ENCODE results near the gene TMEM43.
"Not testable (repeated sequence)": the region's sequence is repeated elsewhere in the genome, so short reads cannot be mapped to it uniquely, and the experiment has no call there.

TMEM43 gene

DNA sequence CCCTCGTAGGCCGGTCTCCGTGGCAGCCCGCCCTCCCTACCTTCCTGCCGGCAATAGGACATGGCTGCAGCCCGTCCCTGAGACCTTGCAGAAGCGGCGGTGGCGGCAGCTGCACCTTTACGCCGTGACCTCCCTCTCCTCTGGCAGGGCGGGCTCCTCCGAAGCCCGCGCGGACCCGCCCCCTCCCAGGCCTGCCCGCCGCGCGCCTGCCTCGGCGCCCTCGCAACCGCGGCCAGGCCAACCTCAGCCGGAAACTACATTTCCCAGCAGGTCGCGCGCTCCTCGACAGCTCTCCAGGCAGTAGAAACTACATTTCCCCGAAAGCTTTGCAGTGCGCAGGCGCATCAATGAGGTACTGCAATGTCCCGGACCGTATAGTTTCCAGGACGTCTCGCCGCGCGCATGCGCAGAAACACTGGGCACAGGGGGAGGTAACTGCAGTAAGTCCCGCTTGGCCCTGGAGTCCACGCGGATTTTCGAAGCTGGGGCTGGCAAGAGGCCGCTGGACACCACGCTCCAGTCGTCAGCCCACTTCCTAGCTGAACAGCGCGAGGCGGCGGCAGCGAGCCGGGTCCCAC, at the start of gene TMEM43, which contains the start of gene CHCHD4:
TSS of gene TMEM43 (plus strand) at position 438 of the 578 bp plus-strand sequence. CDS start 142 bp downstream, outside the sequence.
TSS of gene CHCHD4 (minus strand) at position 256 of the 578 bp plus-strand sequence. CDS start at position 62, 194 bp downstream.
- peak; percentile 92 to 98 for DNase-seq (ENCODE audit: low read depth in 2 of 2, low spot score in 1 of 2)

DNA sequence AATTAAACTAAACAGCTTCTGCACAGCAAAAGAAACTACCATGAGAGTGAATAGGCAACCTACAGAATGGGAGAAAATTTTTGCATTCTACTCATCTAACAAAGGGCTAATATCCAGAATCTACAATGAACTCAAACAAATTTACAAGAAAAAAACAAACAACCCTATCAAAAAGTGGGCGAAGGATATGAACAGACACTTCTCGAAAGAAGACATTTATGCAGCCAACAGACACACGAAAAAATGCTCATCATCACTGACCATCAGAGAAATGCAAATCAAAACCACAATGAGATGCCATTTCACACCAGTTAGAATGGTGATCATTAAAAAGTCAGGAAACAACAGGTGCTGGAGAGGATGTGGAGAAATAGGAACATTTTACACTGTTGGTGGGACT, 49.6 kb upstream of the TMEM43 start:
- DNase-seq (ENCODE audit: low read depth in 2 of 2, low spot score in 1 of 2): not testable (repeated sequence)

GRCh38 chr3:14077310-14077709, 47.5 kb upstream of the TMEM43 start:
- no peak for DNase-seq (ENCODE audit: low read depth in 2 of 2, low spot score in 1 of 2)

GRCh38 chr3:14082108-14082657, 42.7 kb upstream of the TMEM43 start:
- DNase-seq (ENCODE audit: low read depth in 2 of 2, low spot score in 1 of 2): no peak

- DNase-seq (ENCODE audit: low read depth in 2 of 2, low spot score in 1 of 2): not testable (repeated sequence)
These were observed 37.4 kb upstream of the TMEM43 start for GRCh38 chr3:14087461-14087860.

DNA sequence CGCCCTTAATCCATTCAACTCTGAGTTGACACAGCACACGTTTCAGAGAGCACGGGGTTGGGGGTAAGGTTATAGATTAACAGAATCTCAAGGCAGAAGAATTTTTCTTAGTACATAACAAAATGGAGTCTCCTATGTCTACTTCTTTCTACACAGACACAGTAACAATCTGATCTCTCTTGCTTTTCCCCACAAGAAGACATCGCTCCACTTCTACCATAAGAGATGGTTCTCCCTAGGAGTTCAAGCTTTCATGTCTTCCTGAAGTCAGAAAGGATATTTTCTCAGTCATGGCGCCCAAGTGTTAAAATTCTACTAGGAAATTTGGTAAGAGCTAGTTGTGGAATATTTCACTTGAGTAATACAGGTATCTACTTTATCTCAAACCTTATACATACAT, 32.9 kb upstream of the TMEM43 start:
- not testable (repeated sequence) for DNase-seq (ENCODE audit: low read depth in 2 of 2, low spot score in 1 of 2)

GRCh38 chr3:14092464-14092863, 32.4 kb upstream of the TMEM43 start:
- DNase-seq (ENCODE audit: low read depth in 2 of 2, low spot score in 1 of 2): no peak

GRCh38 chr3:14093831-14094230, 31.0 kb upstream of the TMEM43 start:
- no peak for DNase-seq (ENCODE audit: low read depth in 2 of 2, low spot score in 1 of 2)

DNA sequence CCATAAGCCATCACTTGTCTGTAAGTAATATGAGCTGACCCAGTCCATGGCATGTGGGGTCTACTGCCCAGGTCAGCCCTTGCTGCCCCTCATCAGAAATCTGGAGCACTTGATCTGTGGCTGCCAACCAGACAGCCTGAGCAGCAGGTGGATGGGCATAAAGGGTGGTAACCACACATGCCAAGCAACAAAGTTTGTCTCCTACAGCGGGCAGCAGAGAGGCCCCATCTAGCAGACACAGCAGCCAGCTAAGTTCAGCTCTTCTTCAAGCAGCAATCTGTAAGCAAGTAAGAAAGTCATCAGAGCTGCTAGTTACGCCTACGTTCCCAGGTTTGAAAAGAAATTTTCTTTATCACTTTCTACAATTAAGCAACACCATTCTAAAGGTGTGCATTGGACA, 28.1 kb upstream of the TMEM43 start:
- DNase-seq (ENCODE audit: low read depth in 2 of 2, low spot score in 1 of 2): no peak

GRCh38 chr3:14097616-14098391, 27.0 kb upstream of the TMEM43 start:
- no peak for DNase-seq (ENCODE audit: low read depth in 2 of 2, low spot score in 1 of 2)

DNA sequence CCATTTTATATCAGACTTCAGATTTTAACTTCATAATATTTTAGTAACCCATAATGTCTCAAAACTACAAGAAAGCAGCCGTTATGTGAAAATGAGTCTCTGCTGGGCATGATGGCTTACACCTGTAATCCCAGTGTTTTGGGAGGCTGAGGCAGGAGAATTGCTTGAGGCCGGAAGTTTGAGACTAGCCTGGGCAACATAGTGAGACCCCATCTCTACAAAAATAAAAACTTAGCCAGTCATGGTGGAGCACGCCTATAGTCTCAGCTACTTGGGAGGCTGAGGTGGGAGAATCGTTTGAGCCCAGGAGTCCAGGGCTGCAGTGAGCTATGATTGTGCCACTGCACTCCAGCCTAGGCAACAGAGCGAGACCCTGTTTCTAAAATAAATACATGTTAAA, 15.0 kb upstream of the TMEM43 start:
- DNase-seq (ENCODE audit: low read depth in 2 of 2, low spot score in 1 of 2): not testable (repeated sequence)

- DNase-seq (ENCODE audit: low read depth in 2 of 2, low spot score in 1 of 2): no peak
These were observed 14.2 kb upstream of the TMEM43 start for GRCh38 chr3:14110699-14111098.

GRCh38 chr3:14113965-14114635, 10.8 kb upstream of the TMEM43 start:
- DNase-seq (ENCODE audit: low read depth in 2 of 2, low spot score in 1 of 2): no peak

DNA sequence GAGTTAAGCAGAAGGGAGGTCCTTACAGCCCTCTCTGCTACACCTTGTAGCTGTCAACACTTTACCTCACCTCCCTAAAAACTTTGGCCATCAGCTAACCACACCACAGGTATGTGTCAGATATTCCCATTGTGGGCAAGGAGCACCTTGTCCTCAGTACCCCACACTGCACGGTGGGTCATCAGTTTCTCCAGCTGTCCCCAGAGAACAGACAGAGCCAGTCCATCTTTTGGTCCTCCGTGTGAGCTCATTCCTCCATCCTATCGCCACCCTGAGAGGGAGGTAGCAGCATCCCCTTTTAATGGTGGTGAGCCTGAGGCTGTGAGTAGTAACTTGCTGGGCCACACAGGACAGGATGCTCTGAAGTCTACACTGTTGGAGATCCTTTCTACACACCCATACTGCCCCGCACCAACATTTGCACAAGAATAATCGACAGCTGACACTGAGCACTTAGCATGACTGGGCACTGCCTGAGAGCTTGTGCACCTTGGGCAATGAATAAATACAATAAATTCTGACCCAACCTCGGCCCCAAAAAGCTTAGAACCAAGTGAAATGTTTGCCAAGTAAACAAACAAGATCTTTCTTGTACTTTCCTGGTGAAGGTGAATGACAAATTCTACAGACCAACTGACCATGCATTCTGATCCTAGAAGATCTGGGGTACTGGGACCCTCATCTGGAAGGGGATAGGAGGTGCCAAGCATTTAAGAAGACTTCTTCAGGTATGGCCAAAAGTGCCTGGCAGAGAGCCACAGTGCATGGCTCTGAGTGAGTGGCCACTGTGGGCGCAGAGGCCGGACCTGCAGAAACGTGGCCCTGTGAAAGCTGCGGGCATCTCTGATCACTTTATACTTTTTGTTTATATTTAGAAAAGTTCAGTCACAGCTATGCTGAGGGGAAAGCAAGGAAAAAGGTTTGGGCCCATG, 7.1 kb upstream of the TMEM43 start:
- DNase-seq (ENCODE audit: low read depth in 2 of 2, low spot score in 1 of 2): no peak

GRCh38 chr3:14118400-14119381, 6.2 kb upstream of the TMEM43 start:
- DNase-seq (ENCODE audit: low read depth in 2 of 2, low spot score in 1 of 2): no peak

DNA sequence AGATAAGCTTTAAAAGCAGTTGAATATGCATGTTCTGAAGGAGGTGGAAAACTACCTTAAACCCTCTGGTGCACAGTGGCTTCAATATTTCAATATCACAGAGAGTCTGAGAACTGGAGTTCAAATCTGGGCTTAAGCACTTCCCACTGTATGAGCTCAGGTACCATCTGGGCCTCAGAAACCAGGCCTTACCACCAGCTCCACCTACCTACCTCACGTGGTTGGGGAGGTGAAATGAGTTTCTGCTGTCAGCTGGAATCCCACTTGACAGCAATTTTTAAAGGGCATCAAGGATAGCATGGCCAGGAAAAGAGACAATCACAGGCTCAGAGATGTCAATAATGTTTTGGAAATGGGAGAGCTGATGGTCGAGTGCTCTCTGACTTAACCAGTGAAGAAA, 5.2 kb upstream of the TMEM43 start:
- no peak for DNase-seq (ENCODE audit: low read depth in 2 of 2, low spot score in 1 of 2)

- no peak for DNase-seq (ENCODE audit: low read depth in 2 of 2, low spot score in 1 of 2)
These were observed 4.5 kb upstream of the TMEM43 start for GRCh38 chr3:14120111-14120920.

- not testable (repeated sequence) for DNase-seq (ENCODE audit: low read depth in 2 of 2, low spot score in 1 of 2)
These were observed 3.9 kb upstream of the TMEM43 start for GRCh38 chr3:14120921-14121448.

All from stimulated activated CD8-positive, alpha-beta memory T cell treated with anti-CD3 and anti-CD28 coated beads, Interleukin-4, amount 100 ng/mL, for 1 hour (primary cell).